Activated CD4-positive, alpha-beta T cell treated with anti-CD3 and anti-CD28 coated beads for 48 hours (primary cell): Measurements from ENCODE around the gene RDX.

Experiments used
- DNase-seq: peaks from one replicate; pipeline ENCODE4 v3.0.0-alpha.2; 2020

RDX gene

GRCh38 chr11:110125632-110126031 is 170.8 kb downstream of the RDX start:
- DNase-seq: no peak
